ENCODE results near the gene CCDC88C.
A peak's percentile ranks its signal among the peaks of the same experiment; 100 is the strongest.
"Not testable (repeated sequence)": the region's sequence is repeated elsewhere in the genome, so short reads cannot be mapped to it uniquely, and the experiment has no call there.

The CCDC88C gene

GRCh38 chr14:91263329-91263728, 154.3 kb downstream of the CCDC88C start:
- no peak for DNase-seq

- no peak for DNase-seq
Measured at GRCh38 chr14:91261986-91262549, 155.6 kb downstream of the CCDC88C start.

- no peak for DNase-seq
Measured at GRCh38 chr14:91261115-91261514, 156.5 kb downstream of the CCDC88C start.

- DNase-seq: no peak
Measured at GRCh38 chr14:91258876-91259275, 158.7 kb downstream of the CCDC88C start.

GRCh38 chr14:91258011-91258618, 159.5 kb downstream of the CCDC88C start:
- DNase-seq: no peak

GRCh38 chr14:91257328-91258010, 160.2 kb downstream of the CCDC88C start:
- DNase-seq: no peak

- DNase-seq: no peak
Measured at GRCh38 chr14:91256661-91257060, 161.0 kb downstream of the CCDC88C start.

- DNase-seq: no peak
Measured at GRCh38 chr14:91255026-91255695, 162.5 kb downstream of the CCDC88C start.

GRCh38 chr14:91254461-91254860, 163.2 kb downstream of the CCDC88C start:
- no peak for DNase-seq

- DNase-seq: no peak
Measured at GRCh38 chr14:91253795-91254323, 163.8 kb downstream of the CCDC88C start.

GRCh38 chr14:91252871-91253794, 164.5 kb downstream of the CCDC88C start:
- DNase-seq: peak; percentile 34

GRCh38 chr14:91250912-91251311, 166.7 kb downstream of the CCDC88C start:
- no peak for DNase-seq

- DNase-seq: peak; percentile 87
Measured at GRCh38 chr14:91249841-91250616, 167.6 kb downstream of the CCDC88C start.

GRCh38 chr14:91246051-91246852, 171.4 kb downstream of the CCDC88C start:
- peak; percentile 27 for DNase-seq

- not testable (repeated sequence) for DNase-seq
Measured at GRCh38 chr14:91245616-91246015, 172.0 kb downstream of the CCDC88C start.

- no peak for DNase-seq
Measured at GRCh38 chr14:91245029-91245428, 172.6 kb downstream of the CCDC88C start.

GRCh38 chr14:91244501-91244901, 173.1 kb downstream of the CCDC88C start, which contains the start of gene GPR68:
TSS of gene GPR68 (minus strand) at chr14:91244704. CDS start at chr14:91235050, 9,654 bp downstream.
- DNase-seq: peak; percentile 66

GRCh38 chr14:91243074-91243471, 174.5 kb downstream of the CCDC88C start:
- DNase-seq: no peak

- DNase-seq: no peak
Measured at GRCh38 chr14:91242635-91243034, 175.0 kb downstream of the CCDC88C start.

- no peak for DNase-seq
Measured at GRCh38 chr14:91241863-91242262, 175.8 kb downstream of the CCDC88C start.

- no peak for DNase-seq
Measured at GRCh38 chr14:91238661-91239060, 179.0 kb downstream of the CCDC88C start.
